ENCODE results near the gene INTS14. TPM values are rescaled to one million over a fixed set of nuclear protein-coding genes. Genes with fewer than 3 reads are reported as not detected.

INTS14 gene
- total RNA-seq, 2 experiments from 2014 or later: 20.6 to 25.1 TPM

DNA sequence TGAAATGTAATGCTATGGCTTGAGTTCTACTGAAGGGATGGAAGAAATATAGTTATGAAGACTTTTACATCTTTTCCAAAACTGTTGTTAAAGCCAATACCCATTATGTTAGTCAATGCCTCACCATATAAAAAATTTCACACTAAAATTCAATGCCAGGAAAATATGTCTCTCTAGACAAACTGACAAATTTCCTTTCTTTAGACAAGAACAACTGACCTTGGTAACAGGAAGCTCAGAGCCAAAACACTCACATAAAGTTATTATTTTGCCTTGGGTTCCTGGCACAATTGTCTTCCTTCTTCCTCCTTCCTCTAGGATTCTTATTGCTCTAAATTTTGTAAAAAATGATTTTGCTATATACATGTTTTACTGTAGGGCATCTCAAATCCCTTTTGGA lies 26.7 kb downstream of the INTS14 start:
- H3K27me3 ChIP-seq (ENCODE audit: control insufficient read depth in 1 of 2, insufficient read depth in 2 of 2, low read length in 2 of 2): no peaks in the 10 kb centered on the region
- no peak overlapping the region for H3K4me3 ChIP-seq (ENCODE audit: low read length)
- TF ChIP-seq, protein P1, sequence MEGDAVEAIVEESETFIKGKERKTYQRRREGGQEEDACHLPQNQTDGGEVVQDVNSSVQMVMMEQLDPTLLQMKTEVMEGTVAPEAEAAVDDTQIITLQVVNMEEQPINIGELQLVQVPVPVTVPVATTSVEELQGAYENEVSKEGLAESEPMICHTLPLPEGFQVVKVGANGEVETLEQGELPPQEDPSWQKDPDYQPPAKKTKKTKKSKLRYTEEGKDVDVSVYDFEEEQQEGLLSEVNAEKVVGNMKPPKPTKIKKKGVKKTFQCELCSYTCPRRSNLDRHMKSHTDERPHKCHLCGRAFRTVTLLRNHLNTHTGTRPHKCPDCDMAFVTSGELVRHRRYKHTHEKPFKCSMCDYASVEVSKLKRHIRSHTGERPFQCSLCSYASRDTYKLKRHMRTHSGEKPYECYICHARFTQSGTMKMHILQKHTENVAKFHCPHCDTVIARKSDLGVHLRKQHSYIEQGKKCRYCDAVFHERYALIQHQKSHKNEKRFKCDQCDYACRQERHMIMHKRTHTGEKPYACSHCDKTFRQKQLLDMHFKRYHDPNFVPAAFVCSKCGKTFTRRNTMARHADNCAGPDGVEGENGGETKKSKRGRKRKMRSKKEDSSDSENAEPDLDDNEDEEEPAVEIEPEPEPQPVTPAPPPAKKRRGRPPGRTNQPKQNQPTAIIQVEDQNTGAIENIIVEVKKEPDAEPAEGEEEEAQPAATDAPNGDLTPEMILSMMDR (IDR thresholded peaks at IDR 0.05): no peak
- POLR2A ChIA-PET: interaction anchor here (0.8 kb wide), 1 partner anchor 725 kb away, joined by 3 read pairs; no protein-coding TSS in a partner anchor
- H3K27ac ChIP-seq (ENCODE audit: low read depth in 1 of 2, low read length in 2 of 2): peak overlapping the region; percentile 19 to 61
- DNase-seq: no peak
- peak overlapping the region; percentile 66 for H3K4me3 Mint-ChIP-seq
- H3K4me1 Mint-ChIP-seq (ENCODE audit: low read depth): peaks cover 41% of the 10 kb centered on the region
- no peak for ATAC-seq (ENCODE audit: poor library complexity)
- H3K9me3 ChIP-seq (ENCODE audit: control insufficient read depth in 1 of 2, insufficient read depth in 1 of 2, low read length in 2 of 2): no peaks in the 10 kb centered on the region
- peak overlapping the region; percentile 89 for H3K27ac Mint-ChIP-seq
- peaks cover 79% of the 10 kb centered on the region for H3K36me3 Mint-ChIP-seq (ENCODE audit: low read depth)
- no peaks in the 10 kb centered on the region for H3K27me3 Mint-ChIP-seq
- H3K9me3 Mint-ChIP-seq: no peaks in the 10 kb centered on the region
- H3K4me1 ChIP-seq (ENCODE audit: insufficient read depth, low read length): peaks cover 4% of the 10 kb centered on the region
- intact Hi-C loops (cut with DNase I, micrococcal nuclease): no loop called here
- CTCF ChIA-PET: interaction anchor here (1.0 kb wide), 1 partner anchor 12 kb away, joined by 3 read pairs; no protein-coding TSS in a partner anchor
- H3K36me3 ChIP-seq (ENCODE audit: insufficient read depth, low read length): peaks cover 57% of the 10 kb centered on the region

DNA sequence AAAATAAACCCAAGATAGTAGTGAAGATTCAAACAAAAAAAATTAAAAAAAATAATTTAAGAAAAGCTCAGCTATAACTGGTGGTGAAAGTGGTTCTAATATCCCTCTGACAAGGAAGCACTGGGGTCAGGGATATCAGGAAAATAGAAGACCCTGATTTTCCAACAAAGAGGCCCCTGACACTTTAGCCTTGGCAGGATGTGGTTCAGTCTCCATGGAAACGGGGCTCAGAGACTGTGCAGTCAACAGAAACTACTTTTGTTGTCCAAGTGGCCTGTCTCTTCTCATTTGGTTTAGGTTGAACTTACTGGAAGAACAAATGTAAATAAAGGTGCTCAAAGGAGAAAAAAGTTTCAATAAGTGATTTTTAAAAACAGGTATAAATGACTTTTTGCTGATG lies 27.2 kb downstream of the INTS14 start:
- no peaks in the 10 kb centered on the region for H3K27me3 Mint-ChIP-seq
- POLR2A ChIA-PET: no interaction called here
- H3K27me3 ChIP-seq (ENCODE audit: control insufficient read depth in 1 of 2, insufficient read depth in 2 of 2, low read length in 2 of 2): no peaks in the 10 kb centered on the region
- H3K27ac Mint-ChIP-seq: peak overlapping the region; percentile 89
- DNase-seq (peak in 12 of 14 experiments; percentile 4 to 87 (median 43)), ATAC-seq (ENCODE audit: poor library complexity) (peak; percentile 82)
- no peak overlapping the region for H3K4me3 ChIP-seq (ENCODE audit: low read length)
- intact Hi-C loops (cut with DNase I, micrococcal nuclease): no loop called here
- peak overlapping the region; percentile 66 for H3K4me3 Mint-ChIP-seq
- H3K4me1 ChIP-seq (ENCODE audit: insufficient read depth, low read length): peaks cover 4% of the 10 kb centered on the region
- H3K36me3 Mint-ChIP-seq (ENCODE audit: low read depth): peaks cover 81% of the 10 kb centered on the region
- peaks cover 41% of the 10 kb centered on the region for H3K4me1 Mint-ChIP-seq (ENCODE audit: low read depth)
- peaks cover 59% of the 10 kb centered on the region for H3K36me3 ChIP-seq (ENCODE audit: insufficient read depth, low read length)
- CTCF ChIA-PET: no interaction called here
- no peaks in the 10 kb centered on the region for H3K9me3 ChIP-seq (ENCODE audit: control insufficient read depth in 1 of 2, insufficient read depth in 1 of 2, low read length in 2 of 2)
- H3K9me3 Mint-ChIP-seq: no peaks in the 10 kb centered on the region
- H3K27ac ChIP-seq (ENCODE audit: low read depth in 1 of 2, low read length in 2 of 2): peak overlapping the region; percentile 37 to 61
- TF ChIP-seq, protein P1 (IDR thresholded peaks at IDR 0.05): no peak

GRCh38 chr15:65580287-65580686 lies 30.6 kb downstream of the INTS14 start:
- Histone ChIP-seq H3K4me1 (ENCODE audit: insufficient read depth, low read length) (peaks cover 4% of the 10 kb centered on the region), H3K27me3 (ENCODE audit: control insufficient read depth in 1 of 2, insufficient read depth in 2 of 2, low read length in 2 of 2) (no peaks in the 10 kb centered on the region), H3K27ac (ENCODE audit: low read depth in 1 of 2, low read length in 2 of 2) (no peak overlapping the region), H3K4me3 (ENCODE audit: low read length) (no peak overlapping the region), H3K9me3 (ENCODE audit: control insufficient read depth in 1 of 2, insufficient read depth in 1 of 2, low read length in 2 of 2) (no peaks in the 10 kb centered on the region), H3K36me3 (ENCODE audit: insufficient read depth, low read length) (peaks cover 56% of the 10 kb centered on the region)
- intact Hi-C loops (cut with DNase I, micrococcal nuclease): no loop called here
- ATAC-seq (ENCODE audit: poor library complexity) (no peak), DNase-seq (no peak)
- no peaks in the 10 kb centered on the region for H3K9me3 Mint-ChIP-seq
- CTCF ChIA-PET: no interaction called here
- peaks cover 30% of the 10 kb centered on the region for H3K4me1 Mint-ChIP-seq (ENCODE audit: low read depth)
- no peak overlapping the region for H3K4me3 Mint-ChIP-seq
- POLR2A ChIA-PET: interaction anchor here (1.1 kb wide), 1 partner anchor 11 kb away, joined by 3 read pairs; no protein-coding TSS in a partner anchor
- H3K27ac Mint-ChIP-seq: peak overlapping the region; percentile 69
- TF ChIP-seq, protein P1 (IDR thresholded peaks at IDR 0.05): no peak
- H3K27me3 Mint-ChIP-seq: no peaks in the 10 kb centered on the region
- peaks cover 88% of the 10 kb centered on the region for H3K36me3 Mint-ChIP-seq (ENCODE audit: low read depth)
